OCI-LY1 (cell line): ENCODE results near the gene SLIT3.

Experiments
- H2AFZ ChIP-seq: fragments of 200-600 bp; sonication (generic), shearing (Covaris generic); 2 replicates; pipeline ENCODE4 v1.6.0; 2014; ENCODE audit warnings: antibody characterized with exemption, mild to moderate bottlenecking, low read length
- H3F3A ChIP-seq: fragments of 200-600 bp; sonication (generic), shearing (Covaris generic); 2 replicates; pipeline ENCODE4 v1.6.0; 2014; ENCODE audit warnings: mild to moderate bottlenecking, antibody characterized with exemption, low read length, moderate library complexity; ENCODE audit not compliant: insufficient read depth
- H3K27ac ChIP-seq: fragments of 200-600 bp; sonication (generic); 2 replicates; pipeline ENCODE4 v1.5.1; 2014; ENCODE audit warnings: low read length, mixed run types, mild to moderate bottlenecking, low read depth; ENCODE audit not compliant: poor library complexity, severe bottlenecking
- H3K27me3 ChIP-seq: fragments of 200-600 bp; sonication (generic); 2 replicates; pipeline ENCODE4 v1.6.0; 2014; ENCODE audit warnings: antibody characterized with exemption, mild to moderate bottlenecking, low read length, moderate library complexity; ENCODE audit not compliant: insufficient read depth
- H3K36me3 ChIP-seq: fragments of 200-600 bp; sonication (generic); 2 replicates; pipeline ENCODE4 v1.6.1; 2014; ENCODE audit warnings: mild to moderate bottlenecking, antibody characterized with exemption, low read length, moderate library complexity, mixed read lengths; ENCODE audit not compliant: insufficient read depth
- H3K4me1 ChIP-seq: fragments of 200-600 bp; sonication (generic); 2 replicates; pipeline ENCODE4 v1.5.1; 2014; ENCODE audit warnings: mild to moderate bottlenecking, low read length, moderate library complexity; ENCODE audit not compliant: insufficient read depth, severe bottlenecking
- H3K4me2 ChIP-seq: fragments of 200-600 bp; sonication (generic), shearing (Covaris generic); 2 replicates; pipeline ENCODE4 v1.6.1; 2014; ENCODE audit warnings: low read length
- H3K4me3 ChIP-seq: fragments of 200-600 bp; sonication (generic); 2 replicates; pipeline ENCODE4 v1.5.1; 2014; ENCODE audit warnings: low read length, low read depth, mild to moderate bottlenecking, mixed read lengths; ENCODE audit not compliant: poor library complexity, severe bottlenecking
- H3K79me2 ChIP-seq: fragments of 200-600 bp; shearing (Covaris generic); 2 replicates; pipeline ENCODE4 v1.6.1; 2016; ENCODE audit warnings: mixed run types, low read length, mixed read lengths; ENCODE audit not compliant: insufficient read depth
- H3K9ac ChIP-seq: fragments of 200-600 bp; sonication (generic), shearing (Covaris generic); 2 replicates; pipeline ENCODE4 v1.6.1; 2014; ENCODE audit warnings: mild to moderate bottlenecking, low read length, mixed read lengths
- H3K9me2 ChIP-seq: fragments of 200-600 bp; sonication (generic), shearing (Covaris generic); 2 replicates; pipeline ENCODE4 v1.6.1; 2014; ENCODE audit warnings: low read depth, mild to moderate bottlenecking, low read length, mixed read lengths
- H3K9me3 ChIP-seq: fragments of 200-600 bp; shearing (Covaris generic); 2 replicates; pipeline ENCODE4 v1.6.1; 2014; ENCODE audit warnings: low read length, mixed read lengths
- H4K20me1 ChIP-seq: fragments of 200-600 bp; sonication (generic), shearing (Covaris generic); 2 replicates; pipeline ENCODE4 v1.6.0; 2016; ENCODE audit warnings: mild to moderate bottlenecking, low read length; ENCODE audit not compliant: insufficient read depth
- EZH2 ChIP-seq: fragments of 200-600 bp; sonication (generic), shearing (Covaris generic); IDR thresholded peaks from 2 replicates; pipeline ENCODE4 v1.8.0; 2017; ENCODE audit warnings: borderline replicate concordance, mixed run types, mild to moderate bottlenecking, antibody characterized with exemption, low read length, moderate library complexity, mixed read lengths
- TF ChIP-seq, protein P1 (sequence below): fragments of 200-600 bp; sonication (generic), shearing (Covaris generic); IDR thresholded peaks from 2 replicates; pipeline ENCODE4 v1.5.1; 2017; ENCODE audit warnings: mild to moderate bottlenecking, antibody characterized with exemption, low read length, moderate library complexity, mixed read lengths

Gene SLIT3

GRCh38 chr5:169041180-169041579 is 259.8 kb downstream of the SLIT3 start:
- no peaks in the 10 kb centered on the region for H3K79me2 ChIP-seq
- H3K9me2 ChIP-seq = no peaks in the 10 kb centered on the region
- H3K4me3 ChIP-seq = no peak overlapping the region
- H3K4me1 ChIP-seq = no peaks in the 10 kb centered on the region
- no peaks in the 10 kb centered on the region for H3F3A ChIP-seq
- H3K36me3 ChIP-seq = no peaks in the 10 kb centered on the region
- H3K4me2 ChIP-seq = no peak overlapping the region
- no peak overlapping the region for H3K9ac ChIP-seq
- no peak for TF ChIP-seq EZH2
- TF ChIP-seq, protein P1, sequence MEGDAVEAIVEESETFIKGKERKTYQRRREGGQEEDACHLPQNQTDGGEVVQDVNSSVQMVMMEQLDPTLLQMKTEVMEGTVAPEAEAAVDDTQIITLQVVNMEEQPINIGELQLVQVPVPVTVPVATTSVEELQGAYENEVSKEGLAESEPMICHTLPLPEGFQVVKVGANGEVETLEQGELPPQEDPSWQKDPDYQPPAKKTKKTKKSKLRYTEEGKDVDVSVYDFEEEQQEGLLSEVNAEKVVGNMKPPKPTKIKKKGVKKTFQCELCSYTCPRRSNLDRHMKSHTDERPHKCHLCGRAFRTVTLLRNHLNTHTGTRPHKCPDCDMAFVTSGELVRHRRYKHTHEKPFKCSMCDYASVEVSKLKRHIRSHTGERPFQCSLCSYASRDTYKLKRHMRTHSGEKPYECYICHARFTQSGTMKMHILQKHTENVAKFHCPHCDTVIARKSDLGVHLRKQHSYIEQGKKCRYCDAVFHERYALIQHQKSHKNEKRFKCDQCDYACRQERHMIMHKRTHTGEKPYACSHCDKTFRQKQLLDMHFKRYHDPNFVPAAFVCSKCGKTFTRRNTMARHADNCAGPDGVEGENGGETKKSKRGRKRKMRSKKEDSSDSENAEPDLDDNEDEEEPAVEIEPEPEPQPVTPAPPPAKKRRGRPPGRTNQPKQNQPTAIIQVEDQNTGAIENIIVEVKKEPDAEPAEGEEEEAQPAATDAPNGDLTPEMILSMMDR = no peak
- no peaks in the 10 kb centered on the region for H4K20me1 ChIP-seq
- no peak overlapping the region for H2AFZ ChIP-seq
- H3K27ac ChIP-seq = no peak overlapping the region
- H3K27me3 ChIP-seq = no peaks in the 10 kb centered on the region
- no peaks in the 10 kb centered on the region for H3K9me3 ChIP-seq

DNA sequence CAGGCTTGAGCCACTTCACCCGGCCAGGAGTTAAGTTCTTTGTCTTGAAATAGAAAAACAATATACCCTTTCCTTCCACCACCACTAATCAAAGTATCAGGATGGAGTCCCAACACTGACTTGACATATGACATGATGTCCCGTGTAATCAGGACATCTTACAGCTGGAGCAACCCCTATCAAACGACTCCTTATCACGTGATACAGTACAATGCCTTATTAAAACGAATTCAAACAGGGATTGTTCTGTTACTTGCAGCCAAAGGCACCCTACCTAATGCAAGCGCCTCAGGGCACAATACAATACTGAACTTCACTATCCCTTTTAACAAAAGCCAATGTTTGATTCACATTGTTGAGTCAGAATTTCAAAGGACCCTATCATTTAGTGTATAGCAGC is 261.3 kb downstream of the SLIT3 start:
- Histone ChIP-seq H2AFZ (no peak overlapping the region), H3K27ac (no peak overlapping the region)
- TF ChIP-seq, protein P1 = no peak
- no peak for TF ChIP-seq EZH2

GRCh38 chr5:169037466-169037865 is 263.5 kb downstream of the SLIT3 start:
- no peak overlapping the region for H3K27ac ChIP-seq
- no peaks in the 10 kb centered on the region for H4K20me1 ChIP-seq
- no peaks in the 10 kb centered on the region for H3K36me3 ChIP-seq
- no peaks in the 10 kb centered on the region for H3K79me2 ChIP-seq
- no peak overlapping the region for H3K4me3 ChIP-seq
- no peaks in the 10 kb centered on the region for H3F3A ChIP-seq
- TF ChIP-seq, protein P1 = no peak
- no peak for TF ChIP-seq EZH2
- H3K9ac ChIP-seq = no peak overlapping the region
- no peaks in the 10 kb centered on the region for H3K4me1 ChIP-seq
- H3K4me2 ChIP-seq = no peak overlapping the region
- no peaks in the 10 kb centered on the region for H3K27me3 ChIP-seq
- H2AFZ ChIP-seq = no peak overlapping the region
- H3K9me2 ChIP-seq = no peaks in the 10 kb centered on the region
- H3K9me3 ChIP-seq = no peaks in the 10 kb centered on the region

More for the DNA sequence above, 261.3 kb downstream of the SLIT3 start:
- Histone ChIP-seq H3K4me3 (no peak overlapping the region), H3K36me3 (no peaks in the 10 kb centered on the region), H3K9me3 (no peaks in the 10 kb centered on the region), H3K9ac (no peak overlapping the region), H3F3A (no peaks in the 10 kb centered on the region), H3K27me3 (no peaks in the 10 kb centered on the region), H3K79me2 (no peaks in the 10 kb centered on the region), H3K4me2 (no peak overlapping the region), H3K4me1 (no peaks in the 10 kb centered on the region), H4K20me1 (no peaks in the 10 kb centered on the region), H3K9me2 (no peaks in the 10 kb centered on the region)
